SK-N-MC (cell line): ENCODE results near the gene SERGEF.

Experiments used
- EZH2 ChIP-seq: fragments of 200-600 bp; sonication (generic); IDR thresholded peaks from one replicate; pipeline ENCODE4 v1.6.1; 2017; ENCODE audit warnings: antibody characterized with exemption
- FOXP2 ChIP-seq: optimal IDR thresholded peaks from 2 replicates; pipeline ENCODE3; 2011; ENCODE audit warnings: mild to moderate bottlenecking, moderate library complexity; ENCODE audit not compliant: insufficient read depth; ENCODE audit errors: extremely low read length, control extremely low read depth
- POLR2AphosphoS5 ChIP-seq: IDR thresholded peaks from 2 replicates; pipeline ENCODE4 v1.6.1; 2012; ENCODE audit warnings: mild to moderate bottlenecking, low read depth, low read length, borderline replicate concordance

DNA sequence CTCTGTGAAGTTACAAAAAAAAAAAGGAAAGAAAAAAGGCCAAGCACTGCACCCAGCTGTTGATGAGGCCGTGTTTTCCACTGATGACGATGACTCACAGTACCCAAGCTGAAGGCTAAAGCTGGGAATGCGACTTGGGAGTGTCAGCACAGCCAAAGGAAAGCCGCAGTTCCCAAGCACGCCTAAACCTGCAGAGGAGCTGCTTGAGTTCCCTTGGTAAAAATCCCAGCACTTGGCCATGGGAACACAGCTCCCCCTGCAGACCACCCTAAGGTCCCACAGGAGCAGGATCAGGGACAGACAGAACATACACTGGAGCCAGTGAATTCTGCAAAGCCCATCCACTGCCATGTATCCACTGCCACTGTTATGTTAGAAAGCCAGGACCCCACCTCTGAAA is 39.9 kb downstream of the SERGEF start:
- TF ChIP-seq EZH2 (no peak), FOXP2 (no peak), POLR2AphosphoS5 (no peak)
